HepG2 (cell line): ENCODE data around the gene SH2B2. TPM values are rescaled to one million over a fixed set of nuclear protein-coding genes. Genes with fewer than 3 reads are reported as not detected.
A peak's percentile ranks its signal among the peaks of the same experiment; 100 is the strongest.

Source experiments
- ATAC-seq: fragments of 200-7000 bp; cut with Tn5 transposase; 3 replicates; pipeline ENCODE4 v1.9.1; 2020; ENCODE audit warnings: mild to moderate bottlenecking, moderate library complexity
- BruUV-seq: library from RNA; stranded (reverse); fragments of 400-500 nt; replicated peaks from 2 replicates; lab custom pipeline; 2021; lab: Mats Ljungman, UMichigan
- CTCF ChIA-PET: fragments of 300-600 bp; formaldehyde crosslinking; extraction: SDS; loops from one replicate; lab custom pipeline; 2021; ENCODE audit warnings: low total read pairs, inconsistent platforms, low intra/inter-chr PET ratio; lab: Yijun Ruan, JAX
- POLR2A ChIA-PET: fragments of 350-600 bp; sonication (Branson Sonifier 250); formaldehyde crosslinking; loops from one replicate; lab custom pipeline; 2020; ENCODE audit warnings: antibody characterized with exemption, inconsistent platforms; lab: Yijun Ruan, JAX
- DNase-seq: peaks from one replicate; pipeline ENCODE4 v3.0.0-alpha.2; 2015; ENCODE audit warnings: low spot score
- FAIRE-seq: peaks from 3 replicates; lab custom pipeline; 2011; peaks lifted over from hg19 to GRCh38; lab: Jason Lieb, UNC
- H2AFZ ChIP-seq: one replicate; pipeline ENCODE4 v1.6.1; 2011; ENCODE audit warnings: low read length, inconsistent platforms
- H3K27ac ChIP-seq: fragments of 300-600 bp; 3 replicates; pipeline ENCODE4 v1.8.0; 2011; ENCODE audit warnings: mixed run types, mild to moderate bottlenecking, mixed read lengths, low read length, inconsistent platforms; ENCODE audit not compliant: insufficient read depth; ENCODE audit errors: extremely low read length
- H3K27me3 ChIP-seq, 2 experiments: fragments of 200-600 bp in 1 of 2; 2 replicates in 1 of 2; 3 replicates in 1 of 2; pipeline versions ENCODE4 v1.6.0 to v1.8.0; 2011; ENCODE audit warnings: low read length in 2 of 2, mild to moderate bottlenecking in 2 of 2, moderate library complexity in 2 of 2, inconsistent platforms in 1 of 2; ENCODE audit not compliant: insufficient read depth in 2 of 2, control insufficient read depth in 1 of 2
- H3K36me3 ChIP-seq, 2 experiments: fragments of 200-600 bp in 1 of 2; replicated peaks in 1 of 2; 2 replicates in 1 of 2; 3 replicates in 1 of 2; pipeline versions ENCODE4 v1.5.1 to v1.8.0; 2011; ENCODE audit warnings: low read length in 2 of 2, inconsistent platforms in 1 of 2; ENCODE audit not compliant: insufficient read depth in 2 of 2, control insufficient read depth in 1 of 2
- H3K4me1 ChIP-seq: 2 replicates; pipeline ENCODE4 v1.5.1; 2012; ENCODE audit warnings: low read length, inconsistent platforms; ENCODE audit not compliant: insufficient read depth
- H3K4me2 ChIP-seq: 2 replicates; pipeline ENCODE4 v1.6.0; 2011; ENCODE audit warnings: low read depth, low read length, inconsistent platforms
- H3K4me3 ChIP-seq, 3 experiments: fragments of 200-600 bp in 1 of 3; sonication (generic), shearing (Covaris generic) in 1 of 3; replicated peaks in 1 of 3; 2 replicates each; pipeline ENCODE4 v1.5.1; 2011 to 2016; ENCODE audit warnings: low read length in 3 of 3, inconsistent platforms in 2 of 3, low read depth in 2 of 3, mild to moderate bottlenecking in 2 of 3, control low read depth in 1 of 3, mixed read lengths in 1 of 3; ENCODE audit not compliant: insufficient read depth in 1 of 3
- H3K79me2 ChIP-seq: one replicate; pipeline ENCODE4 v1.6.1; 2011; ENCODE audit warnings: low read length, inconsistent platforms; ENCODE audit not compliant: insufficient read depth
- H3K9ac ChIP-seq: 2 replicates; pipeline ENCODE4 v1.6.0; 2011; ENCODE audit warnings: mild to moderate bottlenecking, low read depth, low read length, inconsistent platforms; ENCODE audit not compliant: insufficient read depth
- H3K9me3 ChIP-seq: 2 replicates; pipeline ENCODE4 v1.5.1; 2012; ENCODE audit warnings: mild to moderate bottlenecking, low read length
- H4K20me1 ChIP-seq: 2 replicates; pipeline ENCODE4 v1.6.0; 2011; ENCODE audit warnings: inconsistent platforms, mild to moderate bottlenecking, low read length, moderate library complexity; ENCODE audit not compliant: insufficient read depth
- BRCA1 ChIP-seq: sonication (generic); formaldehyde crosslinking; IDR thresholded peaks from 2 replicates; pipeline ENCODE4 v1.4.0; 2020; ENCODE audit warnings: missing genetic modification reagents
- KLF16 ChIP-seq, 2 experiments: sonication (generic) in 1 of 2; formaldehyde crosslinking in 1 of 2; IDR thresholded peaks; 2 replicates each; pipeline versions ENCODE4 v1.6.1 to v1.8.0; 2016 to 2023; ENCODE audit warnings: missing genetic modification reagents in 2 of 2, missing compliant biosample characterization in 1 of 2
- PRPF4 ChIP-seq: fragments of 200-400 bp; formaldehyde crosslinking; IDR thresholded peaks from 2 replicates; pipeline ENCODE4 v1.6.1; 2016; ENCODE audit warnings: low read length, low read depth; ENCODE audit not compliant: poor library complexity, severe bottlenecking
- RFX1 ChIP-seq: fragments of 450-650 bp; IDR thresholded peaks from 2 replicates; pipeline ENCODE4 v1.6.1; 2017
- RFX3 ChIP-seq: IDR thresholded peaks from 2 replicates; pipeline ENCODE4 v1.6.1; 2016; ENCODE audit warnings: missing biosample characterization, missing genetic modification reagents
- ZC3H13 ChIP-seq: sonication (generic); formaldehyde crosslinking; IDR thresholded peaks from 2 replicates; pipeline ENCODE4 v1.8.1; 2023; ENCODE audit warnings: mild to moderate bottlenecking, missing genetic modification reagents, moderate library complexity
- ZNF891 ChIP-seq: sonication (generic); formaldehyde crosslinking; IDR thresholded peaks from 2 replicates; pipeline ENCODE4 v1.5.0; 2020; ENCODE audit warnings: mild to moderate bottlenecking, missing genetic modification reagents
- WGBS: methylation state at CpG from one replicate; pipeline ENCODE4 v1.1.6; 2017; ENCODE audit warnings: low lambda C conversion rate; 5-methylcytosine and 5-hydroxymethylcytosine counted together
- in situ Hi-C: cut with HindIII; loops from 2 replicates; pipeline ENCODE4 v1.10.0; 2017; ENCODE audit warnings: low pct_unique_long_range_greater_than_20kb; ENCODE audit not compliant: extremely low pct_ligation_motif_present
- intact Hi-C: fragments of 100-400 bp; cut with micrococcal nuclease; formaldehyde crosslinking; loops from one replicate; pipeline ENCODE4 v1.10.0; 2022; ENCODE audit not compliant: unreplicated experiment
- polyA plus RNA-seq, 8 experiments: library from polyadenylated mRNA; depleted of rRNA in 3 of 8; stranded (reverse) in 7 of 8; unstranded in 1 of 8; fragments of >200 nt; fragmentation: Illumina TruSeq in 4 of 8; extraction: Trizol in 4 of 8; gene quantifications; 2 replicates each; pipeline versions ENCODE4 v1.2.1 to v1.2.3, GENCODE V29; 2011 to 2016; ENCODE audit warnings: low read depth in 4 of 8, missing spikeins in 1 of 8, mixed read lengths in 1 of 8; ENCODE audit not compliant: insufficient read depth in 1 of 8
- total RNA-seq, 5 experiments: library from RNA; depleted of rRNA; stranded (reverse); fragments of >200 nt; fragmentation: Illumina TruSeq; extraction: Trizol; gene quantifications; 2 replicates each; pipeline ENCODE4 v1.2.3, GENCODE V29; 2016; ENCODE audit warnings: low read depth in 1 of 5
- TF ChIP-seq, protein P1 (sequence below): sonication (generic); formaldehyde crosslinking; IDR thresholded peaks from 2 replicates; pipeline ENCODE4 v1.5.1; 2020; ENCODE audit warnings: mild to moderate bottlenecking, missing genetic modification reagents, moderate library complexity

SH2B2 gene
- total and polyA plus RNA-seq, 2 of the 13 experiments (the other 11 are each of a cell fraction or from before 2014, with no cell fraction given): 0.46 to 1.3 TPM

DNA sequence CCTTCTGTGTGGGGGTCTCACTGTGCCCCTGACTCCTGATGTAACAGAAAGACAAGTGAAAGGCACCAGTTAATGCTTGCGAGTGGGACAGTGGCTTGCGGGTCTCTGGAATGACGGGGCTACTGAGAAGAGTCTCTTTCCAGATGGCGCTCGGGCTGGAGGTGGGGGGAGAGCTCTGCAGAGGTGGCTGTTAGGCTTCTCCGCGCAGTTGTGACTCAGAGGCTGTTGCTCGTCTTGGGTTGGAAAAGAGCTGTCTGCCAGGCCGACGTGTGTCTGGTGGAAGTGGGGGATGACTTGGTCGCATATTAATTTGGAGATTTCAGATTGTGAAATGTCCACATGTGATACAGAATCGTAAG is 27.9 kb upstream of the SH2B2 start (continued):
- TF ChIP-seq PRPF4 (peak; percentile 32), KLF16 (CRISPR knock-in tag; IDR thresholded peaks at IDR 0.05) (no peak), ZNF891 (CRISPR knock-in tag) (0 out of 2 replicates have a peak, but pooled peaks have one; percentile 46)
- TF ChIP-seq, protein P1, sequence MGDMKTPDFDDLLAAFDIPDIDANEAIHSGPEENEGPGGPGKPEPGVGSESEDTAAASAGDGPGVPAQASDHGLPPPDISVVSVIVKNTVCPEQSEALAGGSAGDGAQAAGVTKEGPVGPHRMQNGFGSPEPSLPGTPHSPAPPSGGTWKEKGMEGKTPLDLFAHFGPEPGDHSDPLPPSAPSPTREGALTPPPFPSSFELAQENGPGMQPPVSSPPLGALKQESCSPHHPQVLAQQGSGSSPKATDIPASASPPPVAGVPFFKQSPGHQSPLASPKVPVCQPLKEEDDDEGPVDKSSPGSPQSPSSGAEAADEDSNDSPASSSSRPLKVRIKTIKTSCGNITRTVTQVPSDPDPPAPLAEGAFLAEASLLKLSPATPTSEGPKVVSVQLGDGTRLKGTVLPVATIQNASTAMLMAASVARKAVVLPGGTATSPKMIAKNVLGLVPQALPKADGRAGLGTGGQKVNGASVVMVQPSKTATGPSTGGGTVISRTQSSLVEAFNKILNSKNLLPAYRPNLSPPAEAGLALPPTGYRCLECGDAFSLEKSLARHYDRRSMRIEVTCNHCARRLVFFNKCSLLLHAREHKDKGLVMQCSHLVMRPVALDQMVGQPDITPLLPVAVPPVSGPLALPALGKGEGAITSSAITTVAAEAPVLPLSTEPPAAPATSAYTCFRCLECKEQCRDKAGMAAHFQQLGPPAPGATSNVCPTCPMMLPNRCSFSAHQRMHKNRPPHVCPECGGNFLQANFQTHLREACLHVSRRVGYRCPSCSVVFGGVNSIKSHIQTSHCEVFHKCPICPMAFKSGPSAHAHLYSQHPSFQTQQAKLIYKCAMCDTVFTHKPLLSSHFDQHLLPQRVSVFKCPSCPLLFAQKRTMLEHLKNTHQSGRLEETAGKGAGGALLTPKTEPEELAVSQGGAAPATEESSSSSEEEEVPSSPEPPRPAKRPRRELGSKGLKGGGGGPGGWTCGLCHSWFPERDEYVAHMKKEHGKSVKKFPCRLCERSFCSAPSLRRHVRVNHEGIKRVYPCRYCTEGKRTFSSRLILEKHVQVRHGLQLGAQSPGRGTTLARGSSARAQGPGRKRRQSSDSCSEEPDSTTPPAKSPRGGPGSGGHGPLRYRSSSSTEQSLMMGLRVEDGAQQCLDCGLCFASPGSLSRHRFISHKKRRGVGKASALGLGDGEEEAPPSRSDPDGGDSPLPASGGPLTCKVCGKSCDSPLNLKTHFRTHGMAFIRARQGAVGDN (CRISPR knock-in tag): 0 out of 2 replicates have a peak, but pooled peaks have one; percentile 1

DNA sequence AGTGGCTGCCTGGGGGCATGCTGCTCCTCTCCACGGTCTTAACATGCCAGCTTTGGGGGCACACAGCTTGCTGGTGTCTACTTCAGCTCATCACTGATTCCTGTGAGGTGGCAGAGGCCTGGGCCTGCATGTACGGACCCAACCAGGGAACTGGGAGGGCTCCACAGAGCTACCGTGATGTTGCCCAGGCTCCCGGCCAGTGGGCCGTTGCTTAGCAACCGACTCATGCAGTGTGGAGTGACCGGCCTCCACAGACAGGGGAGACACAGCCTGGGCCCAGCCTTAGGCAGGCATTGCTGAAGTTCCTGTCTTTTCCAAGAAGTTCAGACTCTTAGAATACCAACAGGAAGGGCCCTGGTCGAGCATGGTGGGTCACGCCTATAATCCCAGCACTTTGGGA is 25.8 kb upstream of the SH2B2 start:
- 55% methylated on average over 7 of the region's 9 CpGs for WGBS
- FAIRE-seq (no peak), DNase-seq (no peak), ATAC-seq (peak; percentile 9; the same call in 2 of the 3 replicates)
- Histone ChIP-seq H3K4me3 (no peak overlapping the region), H3K4me2 (no peak overlapping the region), H3K9me3 (no peaks in the 10 kb centered on the region), H3K79me2 (no peaks in the 10 kb centered on the region), H3K27ac (no peak overlapping the region), H3K4me1 (peaks cover 66% of the 10 kb centered on the region), H3K27me3 (no peaks in the 10 kb centered on the region), H3K9ac (no peak overlapping the region), H4K20me1 (no peaks in the 10 kb centered on the region), H3K36me3 (no peaks in the 10 kb centered on the region), H2AFZ (no peak overlapping the region)
- POLR2A ChIA-PET: interaction anchor here (0.5 kb wide), 1 partner anchor 546 kb away, joined by 3 read pairs; no protein-coding TSS in a partner anchor
- in situ Hi-C loops (loop anchor here (25.0 kb wide), 1 partner anchor 574 kb away; no protein-coding TSS in a partner anchor), intact Hi-C loops (no loop called here)
- CTCF ChIA-PET: no interaction called here
- no peak for TF ChIP-seq BRCA1 (CRISPR knock-in tag)
- TF ChIP-seq RFX1: peak; percentile 31; the same call in 1 of the 2 replicates
- no peak for TF ChIP-seq ZC3H13
- TF ChIP-seq, protein P1 (CRISPR knock-in tag): peak; percentile 16; the same call in 1 of the 2 replicates
- TF ChIP-seq RFX3 (CRISPR knock-in tag): peak; percentile 17; the same call in 1 of the 2 replicates
- BruUV-seq: no TSS peak
